ENCODE measurements around the gene ASB13.

The ASB13 gene

DNA sequence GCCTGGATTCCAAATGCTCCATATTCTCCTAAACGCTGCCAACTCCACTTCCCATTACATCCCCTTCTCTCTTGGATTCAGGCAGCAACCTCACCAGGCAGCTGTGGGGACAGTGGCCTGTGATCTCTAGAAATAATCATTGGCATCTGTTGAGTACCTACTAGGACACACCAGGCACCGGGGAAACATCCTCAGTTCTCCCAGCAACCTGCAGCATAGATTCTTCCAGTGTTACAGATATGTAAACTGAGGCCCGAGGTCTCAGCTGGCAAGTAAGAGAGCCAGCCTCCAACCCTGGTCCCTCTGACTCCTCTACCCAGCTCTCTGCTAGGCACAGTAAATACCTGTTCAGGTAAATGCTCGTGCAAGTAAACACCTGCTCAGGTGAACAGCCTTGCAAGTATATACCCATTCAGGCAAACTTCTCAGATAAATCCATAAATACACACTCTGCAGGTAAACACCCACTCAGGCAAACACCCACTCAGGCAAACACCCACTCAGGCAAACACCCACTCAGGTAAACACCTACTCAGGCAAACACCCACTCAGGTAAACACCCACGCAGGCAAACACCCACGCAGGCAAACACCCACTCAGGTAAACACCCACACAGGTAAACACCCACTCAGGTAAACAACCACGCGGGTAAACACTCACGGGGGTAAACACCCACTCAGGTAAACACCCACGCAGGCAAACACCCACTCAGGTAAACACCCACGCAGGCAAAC, 18.7 kb downstream of the ASB13 start:
- no peak for DNase-seq (ENCODE audit: low read depth)

- no peak for DNase-seq (ENCODE audit: low read depth)
These were observed 20.3 kb downstream of the ASB13 start for GRCh38 chr10:5645944-5646617.

DNA sequence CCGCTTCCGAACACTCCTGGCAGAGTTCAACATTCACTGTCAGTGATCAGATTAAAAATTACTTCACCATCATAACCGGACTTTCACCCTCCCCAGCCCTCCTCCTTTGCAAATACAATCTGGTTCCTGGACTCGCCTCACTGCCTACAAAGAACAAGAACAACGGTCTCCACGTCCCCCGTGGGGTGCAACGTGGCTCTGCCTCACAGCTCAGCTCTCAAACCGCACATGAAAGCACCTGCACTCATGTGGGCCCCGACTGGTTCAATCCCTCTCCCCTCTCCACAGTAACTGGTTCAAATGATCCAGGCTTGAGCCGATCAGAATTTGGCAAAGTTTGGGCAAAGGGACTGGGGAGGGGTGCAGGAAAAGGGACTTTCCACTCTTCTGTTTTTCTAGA, 21.0 kb downstream of the ASB13 start:
- no peak for DNase-seq (ENCODE audit: low read depth)

- no peak for DNase-seq (ENCODE audit: low read depth)
These were observed 21.5 kb downstream of the ASB13 start for GRCh38 chr10:5644930-5645329.

DNA sequence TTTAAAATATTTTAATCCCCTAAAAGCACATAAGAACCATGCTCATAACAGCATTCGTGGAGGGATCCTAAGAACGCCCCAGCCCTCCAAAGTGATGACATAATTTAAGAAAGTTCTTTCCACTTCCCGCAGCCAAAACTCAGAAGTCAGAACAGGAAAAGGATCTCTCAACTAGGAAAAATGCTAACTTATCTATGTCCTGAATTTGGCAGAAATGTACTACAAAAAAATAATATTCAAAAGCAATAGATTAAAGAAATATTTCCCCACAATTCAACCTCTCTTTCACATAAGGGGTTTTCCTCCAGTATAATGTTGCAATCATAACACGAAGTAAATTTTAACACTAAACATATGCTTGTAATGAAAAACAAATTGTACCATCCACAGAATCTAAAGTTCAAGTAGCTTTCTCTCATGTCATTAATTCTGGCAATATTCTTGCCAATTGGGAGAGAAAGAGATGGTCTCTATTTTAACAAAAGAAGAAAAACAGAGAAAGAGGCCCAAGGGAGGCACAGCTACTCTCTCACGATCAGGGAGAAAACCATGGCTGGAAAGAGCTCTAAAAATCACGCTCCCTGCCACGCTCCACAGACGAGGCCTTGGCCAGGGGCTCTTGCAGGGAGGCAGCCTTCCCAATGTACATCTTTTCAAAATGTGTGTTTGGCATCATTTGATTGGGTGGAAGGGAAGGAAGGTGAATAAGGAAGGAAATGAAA, 22.9 kb downstream of the ASB13 start:
- no peak for DNase-seq (ENCODE audit: low read depth)

GRCh38 chr10:5641501-5641900, 24.9 kb downstream of the ASB13 start:
- DNase-seq (ENCODE audit: low read depth): no peak

DNA sequence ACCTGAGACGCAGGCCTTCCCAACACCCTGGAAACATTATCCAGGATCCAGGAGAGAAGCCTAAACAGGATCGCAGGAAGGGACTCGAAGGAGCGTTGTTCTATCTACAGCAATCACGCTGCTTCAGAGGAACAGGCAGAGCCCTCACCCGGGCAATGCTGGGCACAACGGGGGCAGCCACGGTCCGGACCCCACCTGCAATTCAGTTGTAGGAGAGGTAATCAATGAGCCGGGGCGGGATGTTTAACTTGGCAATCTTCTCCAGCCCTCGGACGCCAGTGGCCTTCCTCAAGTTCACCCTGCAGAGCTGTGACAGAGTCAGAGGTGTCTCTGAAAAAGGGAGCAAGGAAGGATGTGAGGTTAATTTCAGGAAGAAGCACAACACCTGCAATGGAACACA, 25.9 kb downstream of the ASB13 start:
- no peak for DNase-seq (ENCODE audit: low read depth)

DNA sequence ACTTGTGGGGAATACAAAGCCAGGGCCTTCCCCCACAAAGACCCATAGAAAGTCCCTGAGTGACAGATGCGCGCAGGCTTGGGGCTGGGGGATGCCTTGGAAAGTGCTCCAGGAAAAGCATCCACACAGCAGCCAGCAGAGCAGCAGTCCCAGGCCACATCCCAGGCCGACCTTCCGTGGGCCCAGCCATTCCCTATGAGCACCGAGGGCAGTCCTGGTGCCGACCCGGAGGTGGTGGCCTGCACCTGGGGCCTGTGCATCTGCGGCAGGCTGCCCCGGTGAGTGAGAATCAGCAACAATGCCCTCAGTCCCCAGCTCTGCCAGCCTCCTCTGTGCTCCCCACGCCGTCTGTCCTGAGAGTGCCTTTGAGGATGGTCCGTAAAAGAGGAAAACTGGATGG, 26.4 kb downstream of the ASB13 start:
- no peak for DNase-seq (ENCODE audit: low read depth)

GRCh38 chr10:5639066-5639465, 27.3 kb downstream of the ASB13 start:
- no peak for DNase-seq (ENCODE audit: low read depth)

DNA sequence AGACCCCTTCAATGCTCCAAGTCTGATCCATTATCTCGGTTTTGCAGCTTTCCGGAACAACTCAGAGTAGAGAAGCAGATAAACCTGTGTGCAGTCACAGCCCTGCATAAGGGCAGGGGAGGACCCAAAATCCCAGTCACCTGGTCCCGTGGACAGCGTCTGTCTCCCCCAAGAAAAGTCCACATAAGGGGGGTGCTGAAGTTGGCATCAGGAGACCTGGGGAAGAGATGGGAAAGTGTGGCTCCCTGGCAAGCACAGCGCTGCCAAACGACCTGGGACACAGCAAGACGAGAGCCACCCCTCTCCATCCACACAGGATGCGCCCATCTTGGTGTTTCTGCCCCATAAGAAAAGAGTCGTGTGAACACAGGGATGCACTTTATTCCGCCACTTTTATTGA, 27.9 kb downstream of the ASB13 start:
- DNase-seq (ENCODE audit: low read depth): no peak

- no peak for DNase-seq (ENCODE audit: low read depth)
These were observed 31.5 kb downstream of the ASB13 start for GRCh38 chr10:5634918-5635317.

GRCh38 chr10:5633166-5633749, 33.1 kb downstream of the ASB13 start:
- DNase-seq (ENCODE audit: low read depth): no peak

DNA sequence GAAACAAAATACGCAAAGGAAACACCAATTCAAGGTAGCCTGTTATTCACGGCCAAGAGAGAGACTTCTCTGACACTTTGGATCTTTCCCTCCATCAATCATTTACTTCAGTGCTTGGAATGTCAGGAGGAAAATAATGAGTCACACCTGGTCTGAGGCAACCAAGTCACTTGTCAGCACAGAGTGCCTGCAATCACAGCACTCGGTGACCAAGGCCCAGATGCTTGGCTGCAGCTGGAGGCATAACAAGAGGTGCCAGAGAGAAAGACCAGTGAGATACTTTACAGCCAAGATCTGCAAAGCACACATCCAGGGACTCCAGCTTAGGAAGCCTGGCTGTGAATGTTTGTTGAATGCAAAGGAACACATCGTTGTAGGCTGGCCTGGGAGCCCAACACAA, 33.9 kb downstream of the ASB13 start:
- DNase-seq (ENCODE audit: low read depth): no peak

DNA sequence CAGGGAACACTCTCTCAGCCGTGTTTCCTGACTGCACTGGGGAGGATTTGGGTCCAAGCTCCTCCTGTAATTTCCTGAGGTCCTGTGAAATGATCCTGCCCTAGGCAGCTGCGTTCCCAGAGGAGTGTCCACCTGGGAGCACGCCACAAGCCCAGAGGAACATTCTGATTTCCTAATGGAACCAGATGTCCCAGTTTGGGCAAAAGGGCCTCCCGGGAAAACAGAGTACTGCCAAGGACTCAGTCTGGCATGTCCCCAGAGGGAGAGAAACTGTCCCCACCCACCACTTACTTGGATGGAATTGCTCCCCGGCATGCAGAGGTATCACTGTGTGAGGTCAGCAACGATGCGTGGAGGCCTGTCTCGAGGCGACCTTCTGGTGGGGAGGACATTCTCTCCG, 34.5 kb downstream of the ASB13 start:
- DNase-seq (ENCODE audit: low read depth): no peak

- DNase-seq (ENCODE audit: low read depth): no peak
These were observed 36.3 kb downstream of the ASB13 start for GRCh38 chr10:5630112-5630436.

DNA sequence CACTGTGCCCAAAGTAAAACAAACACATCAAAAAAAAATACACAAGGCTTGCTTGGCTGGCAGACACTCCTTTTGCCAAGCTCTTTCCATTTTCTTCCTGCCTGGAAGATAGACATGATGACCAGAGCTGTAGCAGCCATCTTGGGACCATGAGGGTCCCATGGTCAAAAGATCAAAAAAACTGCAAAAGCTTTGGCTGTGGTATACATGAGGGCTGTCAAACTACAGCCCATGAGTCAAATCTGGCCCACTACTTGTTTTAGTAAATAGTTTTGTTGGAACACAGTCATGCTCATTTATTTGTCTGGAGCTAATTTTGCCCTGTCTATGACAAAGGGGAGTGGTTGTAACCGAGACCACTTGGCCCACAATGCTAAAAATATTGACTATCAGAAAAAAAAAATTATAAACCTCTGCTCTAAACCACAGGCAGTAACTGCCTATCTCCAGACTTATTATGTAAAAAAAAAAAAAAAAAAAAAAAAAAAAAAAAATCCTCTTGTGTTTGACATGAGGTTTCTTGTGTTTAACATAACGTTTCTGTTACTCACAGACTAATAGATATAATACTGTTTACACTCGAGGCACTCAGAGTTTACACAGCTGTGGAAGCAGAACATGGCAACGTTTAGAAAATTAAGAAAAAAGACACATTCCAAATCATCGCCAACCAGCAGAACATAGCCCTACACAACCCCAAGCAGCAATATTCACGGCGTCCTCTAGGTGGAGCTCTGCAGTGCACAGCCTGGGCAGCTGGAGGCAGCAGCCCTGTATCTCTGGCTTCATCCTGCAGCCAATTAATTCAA, 36.9 kb downstream of the ASB13 start:
- peak; percentile 65 for DNase-seq (ENCODE audit: low read depth)

GRCh38 chr10:5628451-5629302, 37.7 kb downstream of the ASB13 start:
- no peak for DNase-seq (ENCODE audit: low read depth)

- no peak for DNase-seq (ENCODE audit: low read depth)
These were observed 38.8 kb downstream of the ASB13 start for GRCh38 chr10:5627486-5628044.

DNA sequence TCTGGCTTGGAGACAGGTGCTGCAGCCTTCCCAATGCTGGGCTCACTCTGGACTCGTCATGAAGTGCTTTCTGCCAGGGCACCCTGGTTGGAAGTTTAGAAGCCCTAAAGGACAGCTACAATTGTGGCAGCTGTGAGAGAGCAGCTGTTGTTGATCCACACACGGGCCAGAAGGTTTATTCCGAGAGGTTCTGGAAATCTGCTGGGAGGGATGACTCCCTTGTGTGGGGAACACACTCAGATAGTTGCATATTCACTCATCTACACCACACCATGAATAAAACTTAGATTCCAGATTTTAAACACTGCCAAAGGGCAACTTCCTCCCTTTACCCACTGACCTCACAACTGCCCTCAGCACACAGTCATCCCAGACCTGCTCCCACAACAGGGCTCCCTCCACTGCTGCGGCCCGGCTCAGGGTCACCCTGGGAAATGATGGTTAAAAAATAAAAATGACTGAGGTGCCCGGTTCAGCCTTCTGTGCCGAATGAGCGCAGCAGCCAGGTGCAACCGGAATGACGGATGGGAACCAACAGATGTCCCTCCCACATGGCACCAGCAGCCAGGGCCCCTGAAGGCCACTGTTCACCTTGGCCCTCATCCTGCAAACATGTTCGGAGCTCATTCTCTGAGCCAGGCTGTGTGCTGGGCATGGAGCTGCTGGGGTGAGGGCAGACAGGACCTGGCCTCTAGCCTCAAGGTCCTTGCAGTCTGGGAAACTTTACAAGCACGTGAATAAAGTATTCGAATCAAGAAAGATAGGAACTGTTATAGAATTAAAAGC, 40.2 kb downstream of the ASB13 start:
- no peak for DNase-seq (ENCODE audit: low read depth)

- DNase-seq (ENCODE audit: low read depth): no peak
These were observed 41.7 kb downstream of the ASB13 start for GRCh38 chr10:5624701-5625100.
